SK-N-DZ (cell line): ENCODE results near the gene QSER1.

Source experiments
- DNase-seq: peaks from one replicate; pipeline ENCODE4 v3.0.0-alpha.2; 2015; ENCODE audit warnings: low spot score

The QSER1 gene

DNA sequence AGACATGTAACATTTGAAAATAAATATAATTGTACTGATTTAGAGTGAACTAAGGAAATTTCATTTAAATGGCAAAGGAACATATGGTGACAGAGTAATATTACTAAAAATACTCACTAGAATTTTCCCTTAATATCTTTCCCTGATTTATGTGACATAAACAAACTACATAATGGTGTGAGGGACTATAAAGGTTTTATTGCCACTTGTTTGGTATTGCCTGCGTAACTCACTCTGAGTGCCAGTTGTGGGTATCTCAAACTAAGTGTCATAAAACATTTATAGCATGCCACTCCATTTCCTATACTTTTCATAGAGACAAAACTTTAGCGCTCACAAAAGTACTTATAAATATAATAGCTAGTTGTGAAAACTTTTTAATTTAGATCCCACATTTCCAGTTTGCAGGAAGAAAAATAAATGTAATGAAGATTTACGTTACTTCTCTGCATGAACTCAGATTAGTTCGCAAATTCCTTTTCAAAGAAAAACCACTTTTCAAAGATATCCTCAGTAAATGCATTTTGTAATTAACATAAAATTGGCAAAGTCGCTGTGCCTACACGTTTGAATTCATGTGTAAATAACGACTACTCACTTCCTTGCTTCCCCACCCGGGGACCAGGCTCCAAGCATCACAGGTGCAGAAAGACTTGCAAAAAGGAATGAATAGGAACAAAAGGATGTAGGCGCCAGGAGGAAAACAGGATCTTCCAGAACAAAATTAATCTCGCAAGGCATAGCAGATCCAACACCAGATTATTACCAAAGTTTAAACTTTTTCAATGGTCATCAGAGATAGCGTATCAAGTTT is 1.6 kb upstream of the QSER1 start:
- DNase-seq, result no peak

- peak; percentile 24 for DNase-seq
Observed at GRCh38 chr11:32891657-32892354, 805 bp upstream of the QSER1 start.

DNA sequence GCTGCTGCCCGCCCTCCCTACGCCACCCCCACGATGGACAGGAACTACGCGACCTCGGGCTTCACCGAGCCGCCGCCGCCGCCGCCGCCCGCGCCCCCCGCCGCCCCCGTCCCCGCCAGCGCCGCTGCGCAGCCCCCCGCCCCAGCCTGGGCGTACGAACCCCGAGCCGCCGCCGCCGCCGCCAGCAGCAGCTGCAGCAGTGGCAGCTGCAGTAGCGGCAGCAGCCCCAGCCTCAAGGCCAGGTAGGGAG is 407 bp downstream of the QSER1 start:
- no peak for DNase-seq

DNA sequence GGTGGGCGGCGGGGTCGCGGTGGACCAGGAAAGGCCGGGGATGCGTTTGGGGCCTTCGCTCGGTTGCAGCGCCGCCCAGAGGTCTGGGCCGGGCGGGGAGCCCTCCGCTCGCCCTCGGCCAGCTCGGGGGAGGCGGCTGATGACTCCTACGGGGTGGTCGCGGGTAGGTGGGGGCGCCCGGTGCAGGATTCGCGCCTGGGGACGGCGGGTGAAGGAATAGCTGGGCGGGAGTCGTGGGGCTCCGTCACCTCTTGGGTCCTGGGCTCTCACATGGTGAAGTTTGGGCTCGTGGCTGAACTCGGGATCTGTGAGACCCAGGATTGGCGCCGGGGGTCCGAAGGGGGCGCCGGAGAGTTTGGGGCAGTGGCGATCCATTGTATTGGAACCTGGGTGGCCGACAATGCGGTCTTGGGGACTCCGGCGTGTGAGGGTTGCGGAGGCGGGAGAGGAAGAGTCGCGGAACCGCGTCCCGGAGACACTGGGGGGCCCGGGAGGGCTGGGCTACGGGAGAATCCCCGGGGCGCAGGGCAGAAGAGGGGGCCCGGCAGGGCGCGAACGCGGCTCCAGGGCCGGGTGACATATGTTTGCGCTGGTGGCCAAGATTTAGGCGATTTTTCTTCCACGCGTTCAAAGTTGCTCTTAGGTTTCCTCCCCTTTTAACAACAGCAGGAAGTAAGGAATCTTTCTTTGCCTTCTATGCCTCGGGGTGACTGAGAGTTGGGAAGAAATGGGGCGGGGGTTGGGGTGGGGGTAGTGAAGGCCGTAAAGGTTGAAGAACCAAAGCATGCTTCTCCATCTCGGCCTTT is 935 bp downstream of the QSER1 start:
- DNase-seq, result peak; percentile 69

DNA sequence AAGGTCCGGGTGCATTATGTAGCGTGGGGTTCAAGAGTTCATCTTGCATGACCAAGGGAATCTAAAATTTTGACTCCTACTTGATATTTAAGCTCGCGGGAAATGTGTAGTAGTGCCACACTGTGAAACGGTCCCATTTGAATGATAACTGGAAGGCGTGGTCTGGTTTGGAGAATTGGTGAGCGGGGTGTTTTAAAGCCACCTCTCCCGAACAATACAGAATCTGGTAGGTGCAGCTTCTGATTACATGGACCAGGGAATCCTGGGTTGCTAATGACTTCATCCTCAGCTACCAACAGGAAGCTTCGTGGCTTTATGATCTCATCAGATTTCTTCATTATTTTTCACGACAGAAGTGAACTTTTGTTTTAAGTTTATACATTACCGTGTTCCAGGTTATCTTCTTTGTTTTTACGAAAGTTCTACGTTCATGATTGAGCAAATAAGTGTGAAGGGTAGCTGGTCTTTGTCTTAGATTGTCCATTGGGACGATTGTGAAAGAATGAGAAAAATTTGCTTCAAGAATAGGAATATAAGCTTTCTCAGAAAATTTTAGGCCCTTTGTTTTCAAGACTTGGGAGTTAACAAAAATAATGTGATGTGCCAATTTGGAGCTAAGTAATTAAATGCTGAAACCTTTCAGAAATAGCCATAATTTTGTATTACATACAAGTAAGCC is 1.7 kb downstream of the QSER1 start:
- DNase-seq, result peak; percentile 75

- DNase-seq, result no peak
Observed at GRCh38 chr11:32894921-32895320, 2.3 kb downstream of the QSER1 start.

GRCh38 chr11:32895471-32895870 is 2.9 kb downstream of the QSER1 start:
- no peak for DNase-seq

GRCh38 chr11:32897103-32897502 is 4.5 kb downstream of the QSER1 start:
- no peak for DNase-seq

DNA sequence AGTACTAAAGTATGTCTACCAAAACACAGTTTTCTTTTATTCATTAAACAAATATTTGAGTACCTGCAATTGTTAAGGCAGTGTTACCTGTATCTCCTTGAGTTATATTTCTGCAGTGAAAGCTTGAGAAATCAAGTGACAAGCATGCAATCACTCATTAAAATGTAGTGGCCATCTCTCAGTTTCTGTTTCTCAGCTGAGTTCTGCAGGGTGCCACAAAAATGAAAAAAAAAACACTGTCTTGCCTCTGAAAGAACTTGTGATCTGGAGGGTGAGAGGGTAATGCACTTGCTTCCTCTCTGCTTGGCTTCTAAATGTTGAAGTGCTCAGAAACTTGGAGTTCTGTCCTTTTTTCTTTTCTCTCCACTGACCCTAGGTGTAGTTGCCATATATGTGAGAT is 6.8 kb downstream of the QSER1 start:
- no peak for DNase-seq

DNA sequence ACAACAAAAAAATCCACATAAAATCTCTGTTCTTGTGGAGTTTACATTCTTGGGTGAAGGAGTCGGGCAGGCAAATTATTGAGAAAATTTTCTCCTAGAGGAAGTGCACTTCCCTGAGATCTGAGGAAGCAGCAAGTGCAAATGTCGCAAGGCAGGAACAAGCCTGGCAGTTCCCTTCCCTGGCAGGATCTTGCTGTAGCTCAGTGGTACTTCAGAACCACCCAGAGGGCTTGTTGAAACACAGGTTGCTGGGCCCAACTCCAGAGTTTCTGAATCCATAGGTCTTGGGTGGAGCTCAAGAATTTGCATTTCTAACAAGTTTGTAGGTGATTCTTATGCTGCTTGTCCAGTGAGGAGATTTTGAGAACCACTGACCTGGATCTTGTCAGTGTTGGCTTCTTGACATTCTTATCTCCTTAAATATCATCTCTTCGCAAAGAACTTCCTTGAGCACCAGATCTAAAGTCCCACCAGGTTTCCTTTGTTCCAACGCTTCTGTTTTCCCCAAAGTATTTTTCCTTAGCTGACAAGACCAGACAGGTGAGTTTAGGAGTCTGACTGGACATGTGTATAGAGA is 9.6 kb downstream of the QSER1 start:
- DNase-seq, result no peak

DNA sequence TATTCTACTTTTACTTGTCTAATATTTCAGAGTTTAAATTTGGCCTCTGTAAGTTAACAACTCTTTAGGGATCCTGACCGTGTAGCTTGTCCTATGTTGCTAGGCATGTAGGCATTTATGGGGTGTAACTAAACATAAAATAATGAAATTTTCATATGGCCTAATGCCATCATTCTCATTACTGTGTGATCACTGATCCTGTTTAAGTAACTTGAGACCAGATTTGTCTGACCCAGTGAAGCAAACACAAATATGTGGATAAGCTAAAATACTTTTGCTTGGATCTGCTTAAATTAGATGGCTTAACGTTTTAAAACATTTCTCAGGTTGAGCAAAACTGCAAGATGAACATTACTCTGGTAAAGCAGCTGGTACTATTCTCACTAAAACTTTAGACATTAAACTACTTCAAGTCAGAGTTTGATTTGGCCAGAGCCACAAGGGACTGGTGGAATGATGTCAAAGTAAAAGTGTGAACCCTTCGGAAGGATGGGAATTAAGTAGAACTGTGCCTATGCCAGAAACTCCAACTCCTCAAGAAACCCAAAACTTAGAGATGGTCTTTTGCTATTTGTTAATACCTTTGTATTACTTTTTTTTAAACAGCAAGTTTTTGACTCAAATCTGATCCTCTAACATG is 12.5 kb downstream of the QSER1 start:
- no peak for DNase-seq

- no peak for DNase-seq
Observed at GRCh38 chr11:32908619-32909018, 16.0 kb downstream of the QSER1 start.

DNA sequence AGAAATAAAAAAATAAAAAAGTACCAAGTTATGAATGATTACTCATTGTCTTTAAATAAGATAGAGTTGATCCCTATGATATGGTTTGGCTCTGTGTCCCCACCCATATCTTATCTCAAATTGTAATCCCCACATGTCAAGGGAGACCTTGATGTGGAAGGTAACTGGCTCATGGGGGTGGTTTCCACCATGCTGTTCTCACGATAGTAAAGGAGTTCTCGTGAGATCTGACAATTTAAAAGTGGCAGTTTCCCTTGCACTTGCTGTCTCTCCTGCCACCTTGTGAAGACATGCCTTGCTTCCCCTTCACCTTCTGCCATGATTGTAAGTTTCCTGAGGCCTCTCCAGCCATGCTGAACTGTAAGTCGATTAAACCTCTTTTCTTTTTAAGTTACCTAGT is 18.8 kb downstream of the QSER1 start:
- DNase-seq, result no peak

DNA sequence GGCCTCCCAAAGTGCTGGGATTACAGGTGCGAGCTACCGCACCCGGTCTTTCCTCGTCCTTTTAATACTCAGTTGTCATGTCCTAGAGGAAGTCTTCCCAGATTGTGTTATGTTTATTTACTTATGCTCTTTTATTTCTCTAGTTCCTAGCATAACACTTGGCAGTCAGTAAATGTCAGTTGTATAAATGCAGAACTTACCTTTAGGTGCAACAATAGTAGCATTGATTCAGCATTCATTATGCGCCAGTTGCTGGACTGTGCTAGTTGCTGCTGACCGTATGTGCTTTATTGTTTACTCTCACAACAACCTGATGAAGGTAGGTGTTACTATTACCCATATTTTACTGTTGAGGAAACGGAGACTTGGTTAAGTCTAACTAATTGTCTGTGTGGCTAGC is 20.8 kb downstream of the QSER1 start:
- no peak for DNase-seq

DNA sequence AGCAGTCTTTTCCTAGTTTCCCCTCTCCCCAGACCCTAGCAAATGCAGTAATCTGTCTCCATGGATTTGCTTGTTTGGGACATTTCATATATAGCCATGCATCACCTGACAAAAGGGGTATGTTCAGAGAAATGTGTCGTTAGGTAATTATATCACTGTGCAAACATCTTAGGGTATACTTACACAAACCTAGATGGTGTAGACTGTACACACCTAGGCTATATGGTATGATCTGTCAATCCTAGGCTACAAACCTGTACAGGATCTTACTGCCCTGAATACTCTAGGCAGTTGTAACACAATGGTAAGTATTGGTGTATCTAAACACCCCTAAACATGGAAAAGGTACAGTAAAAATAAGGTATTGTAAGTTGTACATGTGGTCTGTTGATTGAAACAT is 23.8 kb downstream of the QSER1 start:
- DNase-seq, result no peak

GRCh38 chr11:32916994-32917393 is 24.4 kb downstream of the QSER1 start:
- no peak for DNase-seq

GRCh38 chr11:32918427-32918826 is 25.8 kb downstream of the QSER1 start:
- no peak for DNase-seq

GRCh38 chr11:32919338-32919737 is 26.7 kb downstream of the QSER1 start:
- no peak for DNase-seq

DNA sequence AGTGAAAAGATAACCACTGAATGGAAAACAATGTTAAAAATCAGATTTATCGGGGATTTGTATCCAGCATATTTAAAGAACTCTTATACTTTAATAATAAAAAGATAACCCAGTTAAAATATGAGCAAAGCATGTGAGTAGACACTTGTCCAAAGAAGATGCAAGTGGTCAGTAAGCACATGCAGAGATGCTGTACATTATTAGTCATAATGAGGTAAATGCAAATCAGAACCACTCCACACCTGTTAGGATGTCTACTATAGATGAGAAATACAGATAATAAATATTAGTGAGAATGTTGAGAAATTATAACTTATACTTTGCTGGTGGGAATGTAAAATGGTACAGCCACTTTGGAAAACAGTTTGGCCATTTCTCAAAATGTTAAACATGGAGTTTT is 28.0 kb downstream of the QSER1 start:
- DNase-seq, result no peak

DNA sequence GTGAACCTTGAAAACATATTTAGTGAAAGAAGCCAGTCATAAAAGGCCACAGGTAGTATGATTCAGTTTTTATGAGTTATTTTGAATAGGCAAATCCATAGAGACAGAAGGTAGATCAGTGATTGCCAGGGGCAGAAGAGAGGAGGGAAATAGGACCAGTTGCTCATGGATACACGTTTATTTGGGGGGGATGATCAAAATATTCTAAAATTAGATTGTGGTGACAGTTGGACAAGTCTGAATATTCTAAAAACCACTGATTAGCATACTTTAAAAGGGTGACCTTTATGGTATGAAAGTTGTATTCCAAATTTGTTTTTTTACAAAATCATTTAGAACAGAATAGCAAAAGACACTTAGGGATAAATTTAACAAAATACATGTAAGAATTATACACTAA is 28.6 kb downstream of the QSER1 start:
- DNase-seq, result no peak

DNA sequence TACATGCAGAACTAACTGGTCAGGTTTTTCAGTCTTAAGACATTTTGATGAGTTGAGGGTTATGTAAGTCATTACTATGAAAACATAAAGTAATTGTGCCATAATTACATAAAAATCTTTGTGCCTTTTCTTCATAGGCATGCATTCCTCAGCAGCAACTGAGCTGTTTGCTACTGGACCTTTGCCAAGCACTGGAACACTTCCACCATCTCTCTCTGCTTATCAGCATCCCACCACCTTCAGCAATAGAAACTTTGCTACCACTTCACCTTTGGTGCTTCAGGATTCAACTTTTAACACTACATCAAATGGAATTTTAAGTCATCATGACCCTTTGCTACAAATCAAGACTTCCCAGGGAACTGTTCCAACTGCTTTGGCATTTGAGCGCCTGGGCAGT is 39.0 kb downstream of the QSER1 start:
- no peak for DNase-seq
